GM23338 (cell line): ENCODE measurements around the gene THY1. TPM values are rescaled to one million over a fixed set of nuclear protein-coding genes. Genes with fewer than 3 reads are reported as not detected.

Source experiments
- ATAC-seq: fragments of 200-7000 bp; cut with Tn5 transposase; 3 replicates; pipeline ENCODE4 v1.9.1; 2020
- DNase-seq: peaks from one replicate; pipeline ENCODE4 v3.0.0-alpha.2; 2015; ENCODE audit warnings: low spot score
- H2AFZ ChIP-seq: fragments of 200-600 bp; sonication (generic); 2 replicates; pipeline ENCODE4 v1.8.0; 2016; ENCODE audit warnings: antibody characterized with exemption, mild to moderate bottlenecking, moderate library complexity
- H3F3A ChIP-seq: fragments of 200-600 bp; sonication (generic); replicated peaks from 2 replicates; pipeline ENCODE4 v1.8.0; 2017; ENCODE audit warnings: antibody characterized with exemption, mixed run types, low read depth
- H3K27ac ChIP-seq: fragments of 200-600 bp; sonication (generic); 2 replicates; pipeline ENCODE4 v1.6.1; 2016; ENCODE audit warnings: low read depth
- H3K27me3 ChIP-seq: fragments of 200-600 bp; sonication (generic); 2 replicates; pipeline ENCODE4 v1.8.0; 2016; ENCODE audit warnings: mild to moderate bottlenecking, mixed run types, moderate library complexity; ENCODE audit not compliant: insufficient read depth
- H3K36me3 ChIP-seq: fragments of 200-600 bp; sonication (generic); 2 replicates; pipeline ENCODE4 v1.8.0; 2016; ENCODE audit warnings: mild to moderate bottlenecking; ENCODE audit not compliant: insufficient read depth
- H3K4me1 ChIP-seq: fragments of 200-600 bp; sonication (generic); 2 replicates; pipeline ENCODE4 v1.8.0; 2016; ENCODE audit warnings: mild to moderate bottlenecking, moderate library complexity; ENCODE audit not compliant: insufficient read depth
- H3K4me2 ChIP-seq: fragments of 200-600 bp; sonication (generic); 2 replicates; pipeline ENCODE4 v1.7.1; 2017; ENCODE audit warnings: mixed run types
- H3K4me3 ChIP-seq: fragments of 200-600 bp; sonication (generic); 2 replicates; pipeline ENCODE4 v1.6.1; 2016; ENCODE audit warnings: mixed run types
- H3K79me2 ChIP-seq: fragments of 200-600 bp; sonication (generic); replicated peaks from 2 replicates; pipeline ENCODE4 v1.8.0; 2017; ENCODE audit warnings: mild to moderate bottlenecking; ENCODE audit not compliant: insufficient read depth
- H3K9me2 ChIP-seq: fragments of 200-600 bp; sonication (generic); 2 replicates; pipeline ENCODE4 v1.8.0; 2017; ENCODE audit not compliant: insufficient read depth
- H4K20me1 ChIP-seq: fragments of 200-600 bp; sonication (generic); replicated peaks from 2 replicates; pipeline ENCODE4 v1.8.0; 2017; ENCODE audit warnings: mild to moderate bottlenecking; ENCODE audit not compliant: insufficient read depth
- H3K27ac Mint-ChIP-seq: 2 replicates; pipeline ENCODE4 v1.8.0; 2020; ENCODE audit warnings: inconsistent platforms, mild to moderate bottlenecking, moderate library complexity, mixed read lengths
- H3K27me3 Mint-ChIP-seq: 3 replicates; pipeline ENCODE4 v1.8.0; 2022; ENCODE audit warnings: low read depth, mild to moderate bottlenecking, moderate library complexity, mixed read lengths, inconsistent platforms; ENCODE audit not compliant: insufficient read depth, poor library complexity
- H3K36me3 Mint-ChIP-seq: 3 replicates; pipeline ENCODE4 v1.8.0; 2021; ENCODE audit warnings: low read depth, mild to moderate bottlenecking, inconsistent platforms, moderate library complexity, mixed read lengths
- H3K4me1 Mint-ChIP-seq: 3 replicates; pipeline ENCODE4 v1.8.0; 2020; ENCODE audit warnings: mild to moderate bottlenecking, inconsistent platforms, mixed read lengths
- H3K4me3 Mint-ChIP-seq: 3 replicates; pipeline ENCODE4 v1.8.0; 2021; ENCODE audit warnings: moderate library complexity, mild to moderate bottlenecking, inconsistent platforms, mixed read lengths
- H3K9me3 Mint-ChIP-seq: 3 replicates; pipeline ENCODE4 v1.8.0; 2020; ENCODE audit warnings: moderate library complexity, mild to moderate bottlenecking, inconsistent platforms, mixed read lengths
- CREB1 ChIP-seq: fragments of 250-450 bp; sonication (Bioruptor Pico); IDR thresholded peaks from 2 replicates; pipeline ENCODE4 v1.5.0; 2020; ENCODE audit warnings: low read depth, mild to moderate bottlenecking, moderate library complexity
- CTCF ChIP-seq, 2 experiments: fragments of 200-600 bp in 1 of 2; sonication (generic) in 1 of 2; conservative IDR thresholded peaks; 2 replicates each; pipeline versions ENCODE4 v1.5.1 to v1.6.1; 2016 to 2017; ENCODE audit warnings: antibody characterized with exemption in 2 of 2, low read depth in 2 of 2, mild to moderate bottlenecking in 2 of 2, moderate library complexity in 1 of 2
- ETS1 ChIP-seq: IDR thresholded peaks from 2 replicates; pipeline ENCODE4 v1.6.1; 2016; ENCODE audit warnings: antibody characterized with exemption
- EZH2phosphoT487 ChIP-seq: fragments of 200-600 bp; sonication (generic); IDR thresholded peaks from one replicate; pipeline ENCODE4 v1.8.1; 2018; ENCODE audit warnings: antibody characterized with exemption; ENCODE audit not compliant: unreplicated experiment
- JUNB ChIP-seq: IDR thresholded peaks from one replicate; pipeline ENCODE4 v1.6.1; 2016; ENCODE audit warnings: antibody characterized with exemption; ENCODE audit not compliant: unreplicated experiment
- POLR2AphosphoS5 ChIP-seq: IDR thresholded peaks from 2 replicates; pipeline ENCODE4 v1.6.1; 2016; ENCODE audit warnings: antibody characterized with exemption, low read depth
- STAT1 ChIP-seq: IDR thresholded peaks from one replicate; pipeline ENCODE4 v1.6.1; 2016; ENCODE audit warnings: antibody characterized with exemption; ENCODE audit not compliant: unreplicated experiment
- ZNF114 ChIP-seq: fragments of 250-450 bp; sonication (Bioruptor Pico); IDR thresholded peaks from 2 replicates; pipeline ENCODE4 v1.5.0; 2020; ENCODE audit warnings: mild to moderate bottlenecking, moderate library complexity
- ZNF462 ChIP-seq: fragments of 250-450 bp; sonication (Bioruptor Pico); IDR thresholded peaks from 2 replicates; pipeline ENCODE4 v1.5.0; 2020; ENCODE audit warnings: mild to moderate bottlenecking, moderate library complexity
- polyA plus RNA-seq: library from polyadenylated mRNA; unstranded; fragments of >200 nt; fragmentation: Nextera tagmentation; extraction: Ambion mirVana; gene quantifications from 2 replicates; pipeline ENCODE4 v1.2.1, GENCODE V29; 2016
- total RNA-seq: library from RNA; depleted of rRNA; stranded (reverse); fragments of >200 nt; shearing (Covaris generic); gene quantifications from 2 replicates; pipeline ENCODE4 v1.2.3, GENCODE V29; 2014

The THY1 gene
- total and polyA plus RNA-seq, 2 experiments from 2014 or later, result 490 to 597 TPM

GRCh38 chr11:119416606-119417580 is 6.1 kb downstream of the THY1 start:
- Histone ChIP-seq H2AFZ (no peak overlapping the region), H3K27me3 (no peaks in the 10 kb centered on the region), H3K79me2 (peaks cover 24% of the 10 kb centered on the region), H3K36me3 (peaks cover 16% of the 10 kb centered on the region), H3F3A (peaks cover 36% of the 10 kb centered on the region), H3K4me2 (peak overlapping the region; percentile 55), H3K9me2 (no peaks in the 10 kb centered on the region), H3K4me1 (peaks cover 30% of the 10 kb centered on the region), H4K20me1 (peaks cover 10% of the 10 kb centered on the region), H3K4me3 (no peak overlapping the region), H3K27ac (peak overlapping the region; percentile 51)
- TF ChIP-seq STAT1 (no peak), JUNB (no peak), ZNF462 (CRISPR knock-in tag) (peak; percentile 43; the same call in 1 of the 2 replicates), CREB1 (CRISPR knock-in tag) (no peak), EZH2phosphoT487 (no peak), ZNF114 (CRISPR knock-in tag) (no peak), POLR2AphosphoS5 (no peak; the same call in none of the 2 replicates), ETS1 (no peak), CTCF (conservative IDR thresholded peaks at IDR 0.05; ENCODE audit: low read depth in 2 of 2) (peak; percentile 21 to 36; a peak in 2 of 4 replicates)
- Mint-ChIP-seq H3K36me3 (peaks cover 63% of the 10 kb centered on the region), H3K9me3 (peaks cover 5% of the 10 kb centered on the region; the same call in 1 of the 3 replicates), H3K27ac (peak overlapping the region; percentile 83), H3K27me3 (peaks cover 32% of the 10 kb centered on the region), H3K4me1 (peaks cover 43% of the 10 kb centered on the region), H3K4me3 (no peak overlapping the region; the same call in 2 of the 3 replicates)
- ATAC-seq (peak; percentile 32), DNase-seq (peak; percentile 68)
